Endothelial cell (in vitro differentiated cells): ENCODE data around the gene RND3. TPM values are rescaled to one million over a fixed set of nuclear protein-coding genes. Genes with fewer than 3 reads are reported as not detected.

Experiments used
- DNase-seq: peaks from one replicate; pipeline ENCODE4 v3.0.0; 2021; ENCODE audit warnings: low spot score
- H3K27ac Mint-ChIP-seq: one replicate; pipeline ENCODE4 v1.8.0; 2021; ENCODE audit warnings: mixed read lengths, inconsistent platforms; ENCODE audit not compliant: unreplicated experiment
- H3K27me3 Mint-ChIP-seq: one replicate; pipeline ENCODE4 v1.8.0; 2021; ENCODE audit warnings: mild to moderate bottlenecking, moderate library complexity, mixed read lengths, inconsistent platforms; ENCODE audit not compliant: unreplicated experiment
- H3K36me3 Mint-ChIP-seq: one replicate; pipeline ENCODE4 v1.8.0; 2021; ENCODE audit warnings: mild to moderate bottlenecking, low read depth, mixed read lengths, inconsistent platforms; ENCODE audit not compliant: unreplicated experiment
- H3K4me1 Mint-ChIP-seq: one replicate; pipeline ENCODE4 v1.8.0; 2021; ENCODE audit warnings: mild to moderate bottlenecking, mixed read lengths, inconsistent platforms; ENCODE audit not compliant: unreplicated experiment
- H3K4me3 Mint-ChIP-seq: one replicate; pipeline ENCODE4 v1.8.0; 2021; ENCODE audit warnings: mild to moderate bottlenecking, mixed read lengths, inconsistent platforms; ENCODE audit not compliant: unreplicated experiment
- H3K9me3 Mint-ChIP-seq: one replicate; pipeline ENCODE4 v1.8.0; 2021; ENCODE audit warnings: mixed read lengths, inconsistent platforms; ENCODE audit not compliant: unreplicated experiment
- total RNA-seq: library from RNA; stranded (reverse); fragmentation: NEBNext Ultra II Directional; extraction: Animal tissue kit (Norgen Biotek cat#: 25700); gene quantifications from one replicate; pipeline ENCODE4 v1.2.1, GENCODE V29; 2021; ENCODE audit not compliant: unreplicated experiment
- TF ChIP-seq, protein P1 (sequence below): fragments of 200-600 bp; sonication (generic); IDR thresholded peaks from one replicate; pipeline ENCODE4 v1.5.0; 2021; ENCODE audit warnings: antibody characterized with exemption; ENCODE audit not compliant: unreplicated experiment

RND3 gene
- total RNA-seq, 1 donor from 2014 or later: 2.9 TPM

DNA sequence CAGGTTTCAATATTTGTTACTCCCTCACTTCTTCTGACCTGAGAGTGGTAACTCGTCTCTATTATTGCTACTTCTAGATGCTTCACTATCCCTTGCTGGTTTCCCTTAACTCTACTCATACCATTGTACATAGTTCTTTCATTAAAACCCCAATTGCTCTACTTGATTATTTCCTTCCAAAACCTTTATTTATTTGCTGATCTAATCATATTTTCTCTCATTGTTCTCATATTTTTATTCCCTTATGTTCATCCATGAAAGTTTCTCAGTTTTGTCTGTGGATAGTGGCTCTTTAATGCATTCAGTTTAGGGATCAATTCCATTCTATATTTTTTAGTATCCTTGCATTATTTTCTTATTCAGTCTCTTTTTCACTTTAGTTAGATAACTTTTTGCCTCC, 42.1 kb downstream of the RND3 start:
- peaks cover 3% of the 10 kb centered on the region for H3K4me1 Mint-ChIP-seq
- H3K27ac Mint-ChIP-seq: no peak overlapping the region
- no peaks in the 10 kb centered on the region for H3K36me3 Mint-ChIP-seq
- TF ChIP-seq, protein P1, sequence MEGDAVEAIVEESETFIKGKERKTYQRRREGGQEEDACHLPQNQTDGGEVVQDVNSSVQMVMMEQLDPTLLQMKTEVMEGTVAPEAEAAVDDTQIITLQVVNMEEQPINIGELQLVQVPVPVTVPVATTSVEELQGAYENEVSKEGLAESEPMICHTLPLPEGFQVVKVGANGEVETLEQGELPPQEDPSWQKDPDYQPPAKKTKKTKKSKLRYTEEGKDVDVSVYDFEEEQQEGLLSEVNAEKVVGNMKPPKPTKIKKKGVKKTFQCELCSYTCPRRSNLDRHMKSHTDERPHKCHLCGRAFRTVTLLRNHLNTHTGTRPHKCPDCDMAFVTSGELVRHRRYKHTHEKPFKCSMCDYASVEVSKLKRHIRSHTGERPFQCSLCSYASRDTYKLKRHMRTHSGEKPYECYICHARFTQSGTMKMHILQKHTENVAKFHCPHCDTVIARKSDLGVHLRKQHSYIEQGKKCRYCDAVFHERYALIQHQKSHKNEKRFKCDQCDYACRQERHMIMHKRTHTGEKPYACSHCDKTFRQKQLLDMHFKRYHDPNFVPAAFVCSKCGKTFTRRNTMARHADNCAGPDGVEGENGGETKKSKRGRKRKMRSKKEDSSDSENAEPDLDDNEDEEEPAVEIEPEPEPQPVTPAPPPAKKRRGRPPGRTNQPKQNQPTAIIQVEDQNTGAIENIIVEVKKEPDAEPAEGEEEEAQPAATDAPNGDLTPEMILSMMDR: no peak
- DNase-seq: no peak
- H3K4me3 Mint-ChIP-seq: no peak overlapping the region
- no peaks in the 10 kb centered on the region for H3K9me3 Mint-ChIP-seq
- H3K27me3 Mint-ChIP-seq: no peaks in the 10 kb centered on the region

DNA sequence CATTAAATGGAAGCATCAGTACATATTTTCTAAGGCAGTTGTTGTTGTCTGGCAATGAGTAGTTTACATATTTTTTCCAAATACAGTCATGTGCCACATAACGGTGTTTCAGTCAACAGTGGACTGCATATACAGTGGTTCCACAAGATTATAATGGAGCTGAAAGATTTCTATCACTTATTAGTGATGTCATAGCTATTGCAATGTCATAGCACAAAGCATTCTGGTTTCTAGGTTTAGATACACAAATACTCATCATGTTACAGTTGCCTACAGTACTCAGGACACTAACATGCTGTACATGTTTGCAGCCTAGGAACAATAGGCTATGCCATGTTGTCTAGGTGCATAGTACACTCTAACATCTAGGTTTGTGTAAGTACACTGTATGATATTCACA, 45.0 kb downstream of the RND3 start:
- Mint-ChIP-seq H3K36me3 (no peaks in the 10 kb centered on the region), H3K4me3 (no peak overlapping the region), H3K27me3 (no peaks in the 10 kb centered on the region), H3K27ac (no peak overlapping the region), H3K9me3 (no peaks in the 10 kb centered on the region), H3K4me1 (no peaks in the 10 kb centered on the region)
- DNase-seq: no peak
- TF ChIP-seq, protein P1: no peak

- TF ChIP-seq, protein P1: no peak
- DNase-seq: no peak
- no peaks in the 10 kb centered on the region for H3K4me1 Mint-ChIP-seq
- H3K27me3 Mint-ChIP-seq: no peaks in the 10 kb centered on the region
- H3K9me3 Mint-ChIP-seq: no peaks in the 10 kb centered on the region
- no peaks in the 10 kb centered on the region for H3K36me3 Mint-ChIP-seq
- no peak overlapping the region for H3K27ac Mint-ChIP-seq
- H3K4me3 Mint-ChIP-seq: no peak overlapping the region
These were observed 45.7 kb downstream of the RND3 start for GRCh38 chr2:150441784-150442183.

DNA sequence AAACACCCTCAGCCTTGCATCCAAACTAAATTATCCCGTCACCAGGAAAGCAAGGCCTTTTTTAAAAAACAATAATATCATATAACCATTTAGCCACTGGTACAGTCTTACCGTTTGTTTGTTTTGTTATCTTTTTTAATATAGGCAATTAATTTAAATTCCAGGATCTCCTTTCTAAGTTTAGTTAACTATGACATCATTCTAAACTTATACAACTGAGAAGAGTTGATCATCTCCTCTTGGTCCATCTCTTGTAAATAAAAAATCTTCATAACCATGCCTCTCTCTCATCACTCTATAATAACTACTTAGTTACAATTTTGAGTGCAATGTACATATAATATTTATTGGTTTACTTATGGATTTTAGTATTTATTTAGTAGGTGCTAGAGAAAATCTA, 46.2 kb downstream of the RND3 start:
- H3K4me1 Mint-ChIP-seq: no peaks in the 10 kb centered on the region
- no peak for DNase-seq
- no peak overlapping the region for H3K27ac Mint-ChIP-seq
- no peaks in the 10 kb centered on the region for H3K9me3 Mint-ChIP-seq
- H3K4me3 Mint-ChIP-seq: no peak overlapping the region
- H3K36me3 Mint-ChIP-seq: no peaks in the 10 kb centered on the region
- TF ChIP-seq, protein P1: no peak
- no peaks in the 10 kb centered on the region for H3K27me3 Mint-ChIP-seq

DNA sequence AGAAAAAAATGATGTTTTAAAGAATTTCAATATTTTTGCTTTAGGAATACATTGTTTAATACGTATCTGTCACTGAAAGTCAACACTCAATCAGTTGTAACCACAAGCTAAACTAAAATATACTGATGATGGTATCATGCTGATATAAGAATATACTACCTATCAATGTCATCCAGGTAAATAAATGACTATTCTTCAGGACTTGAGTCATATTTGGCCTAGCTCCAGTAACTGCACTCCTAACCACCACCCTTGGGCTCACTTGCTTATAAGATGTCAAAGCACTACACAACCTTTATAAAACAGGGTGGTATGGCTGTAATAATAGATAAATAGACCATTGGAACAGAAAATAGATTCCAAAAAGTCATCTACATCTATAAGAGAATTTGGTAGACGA, 48.8 kb downstream of the RND3 start:
- Mint-ChIP-seq H3K27me3 (peaks cover 2% of the 10 kb centered on the region), H3K9me3 (no peaks in the 10 kb centered on the region), H3K36me3 (peaks cover 6% of the 10 kb centered on the region), H3K27ac (no peak overlapping the region), H3K4me3 (no peak overlapping the region), H3K4me1 (no peaks in the 10 kb centered on the region)
- TF ChIP-seq, protein P1: no peak
- DNase-seq: no peak
